A172 (cell line): ENCODE measurements around the gene MVB12A. TPM values are rescaled to one million over a fixed set of nuclear protein-coding genes. Genes with fewer than 3 reads are reported as not detected.

Experiments
- DNase-seq: peaks from one replicate; pipeline ENCODE4 v3.0.0-alpha.2; 2015; ENCODE audit warnings: low spot score
- total RNA-seq: library from RNA; depleted of rRNA; stranded (reverse); fragments of >200 nt; shearing (Covaris generic); gene quantifications from 2 replicates; pipeline ENCODE4 v1.2.3, GENCODE V29; 2014

MVB12A gene
- total RNA-seq, 1 experiment from 2014 or later, result 141 TPM

DNA sequence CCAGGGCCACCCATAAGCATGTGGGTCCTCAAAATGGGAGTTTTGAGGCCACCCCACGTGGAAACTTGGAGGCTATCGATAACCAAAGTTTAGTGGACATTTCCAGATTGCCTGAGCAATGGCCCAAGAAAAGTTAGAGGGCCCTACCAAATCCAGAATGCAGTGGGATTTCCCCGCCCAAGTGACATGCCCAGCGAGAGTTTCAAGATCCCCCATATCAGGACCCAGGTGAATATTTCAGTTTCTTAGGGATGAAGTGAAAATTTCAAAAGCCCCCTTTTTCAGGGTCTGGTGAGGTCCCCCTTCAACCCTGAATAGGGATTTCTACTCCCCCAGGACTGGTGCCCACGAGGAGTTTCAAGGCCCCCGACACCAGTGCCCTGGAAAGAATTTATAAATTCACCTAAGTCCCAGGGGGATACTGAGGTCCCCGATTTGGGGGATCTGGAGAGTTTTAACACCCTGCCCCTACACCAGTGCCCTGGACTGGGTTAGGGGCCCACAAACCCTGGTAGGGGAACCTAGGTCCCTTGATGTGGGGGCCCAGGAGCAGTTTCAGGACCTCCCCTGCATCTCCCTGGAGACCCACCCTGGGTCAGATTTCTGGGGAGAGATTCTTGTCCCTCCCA lies 15.1 kb upstream of the MVB12A start:
- no peak for DNase-seq

DNA sequence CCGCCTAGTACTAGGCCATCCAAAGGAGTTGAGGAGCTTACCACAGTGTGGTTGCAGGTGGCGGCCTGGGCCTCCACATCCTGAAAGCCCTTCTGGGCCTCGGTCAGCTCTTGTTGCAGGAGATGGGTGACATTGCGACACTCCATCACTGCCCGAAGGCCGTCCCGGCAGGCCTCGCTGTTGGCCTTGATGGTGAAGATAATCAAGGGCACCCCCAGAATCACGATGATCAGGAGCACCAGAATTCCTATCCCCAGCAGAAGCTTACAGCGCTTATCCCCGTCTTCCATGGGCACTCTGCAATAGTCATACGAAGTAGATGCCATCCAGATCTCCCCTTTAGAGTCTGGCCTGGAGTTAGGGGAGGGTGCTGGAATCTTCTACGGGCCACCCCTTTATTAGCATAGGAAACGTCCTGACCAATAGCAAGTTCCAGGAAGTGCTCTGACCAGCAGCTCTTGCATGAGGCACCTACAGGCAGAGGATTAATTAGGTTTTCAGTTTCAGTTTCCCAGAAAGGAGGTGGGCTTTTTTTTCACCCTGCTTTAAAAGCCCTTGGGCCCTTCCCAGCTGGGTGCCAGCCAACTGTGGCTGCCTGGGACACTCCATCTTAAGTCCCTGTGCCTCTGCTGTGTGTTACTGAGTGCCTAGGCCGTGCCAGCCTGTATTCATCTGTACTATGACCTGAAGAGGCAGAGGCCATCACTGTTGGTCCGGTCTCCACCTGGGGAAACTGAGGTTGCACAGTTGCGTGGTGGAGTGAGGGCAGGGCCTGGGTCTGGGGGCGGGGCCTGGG lies 14.4 kb upstream of the MVB12A start, which contains the start of gene BST2:
TSS of gene BST2 (minus strand) at position 381 of the 796 bp plus-strand sequence. CDS start at position 326, 55 bp downstream.
- DNase-seq, result peak; percentile 64

DNA sequence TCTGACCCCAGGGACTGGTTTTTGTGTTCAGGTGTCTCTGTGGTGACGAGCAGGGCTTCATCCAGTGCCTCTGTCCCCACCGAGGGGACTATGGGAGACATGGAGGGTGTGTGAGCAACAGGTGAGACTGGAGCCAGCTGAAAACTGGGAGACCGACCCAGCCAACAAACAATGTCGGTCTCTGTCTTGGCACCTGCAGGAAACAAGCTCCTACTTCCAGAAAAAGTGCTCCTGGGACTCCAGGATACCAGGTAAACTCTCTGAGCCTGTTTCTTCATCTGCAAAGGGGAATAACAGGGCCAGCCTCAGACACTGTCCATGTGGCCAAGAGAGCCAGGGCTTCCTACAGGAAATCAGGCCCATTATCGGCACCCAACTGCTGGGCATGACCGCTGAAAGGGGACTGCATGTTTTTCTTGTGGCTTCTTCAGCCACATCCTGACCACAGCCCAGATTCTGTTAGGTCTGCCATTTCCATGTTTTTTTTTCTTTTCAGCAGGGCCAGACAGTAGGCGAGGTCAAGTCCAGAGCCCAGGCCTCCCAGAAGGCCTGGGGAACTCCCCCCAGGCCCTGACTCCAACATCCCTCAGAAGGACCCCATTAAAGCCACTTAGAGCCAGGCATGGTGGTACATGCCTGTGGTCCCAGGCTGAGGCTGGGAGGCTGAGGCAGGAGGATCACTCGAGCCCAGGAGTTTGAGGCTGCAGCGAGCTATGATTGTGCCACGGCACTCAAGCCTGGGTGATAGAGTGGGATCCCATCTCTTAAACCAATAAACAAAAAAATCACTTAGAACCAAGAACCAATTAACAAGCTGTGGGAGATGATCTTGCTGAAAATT lies 13.6 kb upstream of the MVB12A start:
- DNase-seq, result peak; percentile 90

DNA sequence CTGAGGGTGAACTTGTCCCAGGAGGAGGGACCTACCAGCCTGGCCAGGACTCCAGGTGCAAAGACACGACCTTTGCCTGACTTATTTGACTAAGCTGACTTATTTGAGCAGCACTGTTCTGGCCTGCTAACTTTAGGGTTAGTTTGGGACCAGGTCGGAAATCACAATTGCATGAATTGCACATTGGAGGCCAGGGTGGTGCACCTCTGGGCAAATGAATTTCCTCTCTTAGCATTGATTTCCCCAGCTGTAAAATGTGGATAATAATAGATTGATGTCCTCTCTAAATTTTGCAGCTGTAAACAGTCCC lies 13.0 kb upstream of the MVB12A start:
- DNase-seq, result no peak

DNA sequence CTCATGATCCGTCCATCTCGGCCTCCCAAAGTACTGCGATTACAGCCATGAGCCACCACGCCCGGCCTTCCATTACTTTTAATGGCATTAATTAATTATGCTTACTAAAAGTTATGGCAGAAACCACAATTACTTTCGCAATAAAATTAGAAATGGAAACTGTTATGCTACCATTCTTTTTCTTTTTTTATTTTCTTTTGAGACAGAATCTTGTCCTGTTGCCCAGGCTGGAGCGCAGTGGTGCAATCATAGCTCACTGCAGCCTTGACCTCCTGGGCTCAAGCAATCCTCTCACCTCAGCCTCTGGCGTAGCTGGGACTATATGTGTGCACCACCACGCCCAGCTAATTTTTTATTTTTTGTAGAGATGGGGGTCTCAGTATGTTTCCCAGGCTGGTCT lies 9.9 kb upstream of the MVB12A start:
- DNase-seq, result no peak

DNA sequence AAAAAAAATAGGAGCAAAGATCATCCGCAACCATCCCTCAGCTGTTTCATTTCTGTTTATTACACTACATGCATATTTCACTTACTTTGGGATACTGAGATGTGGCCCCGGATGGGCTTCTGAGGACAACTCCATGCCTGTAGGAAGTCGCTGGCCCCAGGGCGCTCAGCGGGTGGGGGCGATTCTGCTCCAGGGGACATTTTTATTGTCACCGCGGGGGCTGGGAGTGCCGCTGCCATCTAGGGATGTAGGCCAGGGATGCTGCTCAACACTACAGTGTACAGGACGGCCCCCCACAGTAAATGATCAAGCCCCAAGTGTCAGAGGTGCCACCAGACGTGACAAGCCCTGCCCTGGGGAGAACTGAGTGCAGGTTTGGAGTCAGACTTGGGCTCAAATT lies 8.0 kb upstream of the MVB12A start:
- DNase-seq, result no peak

DNA sequence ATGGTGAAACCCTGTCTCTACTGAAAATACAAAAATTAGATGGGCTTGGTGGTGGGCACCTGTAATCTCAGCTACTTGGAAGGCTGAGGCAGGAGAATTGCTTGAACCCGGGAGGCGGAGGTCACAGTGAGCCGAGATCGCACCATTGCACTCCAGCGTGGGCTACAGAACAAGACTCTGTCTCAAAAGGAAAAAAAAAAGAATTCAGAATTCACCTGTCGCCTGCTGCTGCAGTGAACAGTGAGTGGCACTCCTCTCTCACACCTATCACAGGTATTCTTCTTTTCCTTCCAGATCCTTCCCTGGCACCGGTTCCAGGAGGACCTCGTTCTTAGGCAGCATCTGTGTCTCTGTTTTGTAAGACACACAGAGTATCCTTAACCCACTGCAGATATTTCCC lies 5.8 kb upstream of the MVB12A start:
- no peak for DNase-seq

DNA sequence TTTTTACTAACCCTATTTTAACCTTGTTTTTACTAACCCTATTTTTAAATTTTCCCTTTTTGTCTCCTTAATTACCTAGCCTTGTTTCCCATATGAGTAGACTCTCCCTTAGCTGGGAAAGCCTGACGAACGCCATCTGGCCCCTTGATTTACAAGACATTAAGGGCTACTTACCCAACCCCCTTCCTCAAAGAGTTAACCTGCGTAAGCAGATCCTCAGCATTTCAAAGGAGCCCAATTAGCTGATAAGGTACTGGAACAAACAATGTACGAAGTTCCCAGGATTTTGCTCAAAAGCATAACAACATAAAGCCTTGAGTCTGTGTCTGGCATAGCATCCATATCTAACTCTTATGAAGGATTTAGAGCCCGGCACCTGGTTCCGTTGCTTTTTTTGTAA lies 4.7 kb upstream of the MVB12A start:
- DNase-seq, result no peak

DNA sequence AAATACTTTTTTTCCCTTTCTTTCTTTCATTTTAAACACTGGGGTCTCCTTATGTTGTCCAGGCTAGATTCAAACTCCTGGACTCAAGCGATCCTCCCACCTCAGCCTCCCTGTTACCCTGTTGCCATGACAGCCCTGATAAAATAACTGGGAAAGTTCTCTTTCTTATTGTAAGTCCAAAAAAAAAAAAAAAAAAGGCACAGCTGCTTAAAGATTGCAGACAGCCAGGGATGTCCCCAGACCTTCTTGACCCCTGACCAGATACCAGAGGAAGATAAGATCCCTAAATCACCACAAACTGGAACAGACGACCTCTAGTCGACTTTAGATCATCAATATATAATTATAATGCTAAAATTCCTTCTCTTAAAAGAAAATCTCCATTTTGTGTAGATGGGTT lies 1.1 kb upstream of the MVB12A start:
- no peak for DNase-seq

DNA sequence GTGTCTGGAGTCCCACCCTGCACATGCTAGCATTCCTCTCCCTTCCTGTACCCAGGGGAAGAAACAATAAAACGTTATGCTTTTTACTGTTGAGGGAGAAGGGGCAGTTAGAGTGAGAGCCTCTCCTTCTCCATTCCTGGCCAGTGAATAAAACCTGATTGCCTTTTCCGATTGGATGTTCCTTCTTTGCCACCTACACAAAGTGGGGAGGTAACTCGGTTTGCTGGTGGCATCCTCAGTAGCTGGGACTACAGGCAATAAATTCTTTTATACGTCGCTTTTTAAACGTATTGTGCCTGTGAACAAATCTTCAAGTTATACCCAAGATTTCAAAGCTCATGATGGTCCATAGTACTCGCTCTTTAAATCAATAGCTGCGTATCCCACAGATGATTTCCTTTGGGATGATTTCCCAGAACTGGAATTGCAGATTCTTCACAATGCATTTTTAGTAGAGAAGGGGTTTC lies 660 bp upstream of the MVB12A start:
- DNase-seq, result no peak

DNA sequence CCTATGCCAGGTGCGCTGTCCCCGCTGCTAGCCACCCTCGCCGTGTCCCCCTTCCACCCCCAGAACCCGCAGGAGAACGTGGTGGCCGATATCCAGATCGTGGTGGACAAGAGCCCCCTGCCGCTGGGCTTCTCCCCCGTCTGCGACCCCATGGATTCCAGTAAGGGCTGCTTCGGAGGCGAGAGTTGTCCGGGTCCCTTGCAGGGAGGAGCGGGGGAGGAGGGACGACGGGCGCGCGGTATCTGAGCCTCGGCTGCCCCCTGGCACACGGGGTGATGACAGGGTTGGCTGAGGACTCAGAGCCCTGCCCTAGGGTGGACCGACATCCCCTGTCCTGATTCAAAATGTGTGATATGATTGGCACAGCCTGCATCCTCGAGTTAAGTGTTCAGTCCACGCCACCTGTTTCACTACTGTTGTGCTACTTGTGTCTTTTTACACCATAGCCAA lies 653 bp downstream of the MVB12A start:
- DNase-seq, result no peak

DNA sequence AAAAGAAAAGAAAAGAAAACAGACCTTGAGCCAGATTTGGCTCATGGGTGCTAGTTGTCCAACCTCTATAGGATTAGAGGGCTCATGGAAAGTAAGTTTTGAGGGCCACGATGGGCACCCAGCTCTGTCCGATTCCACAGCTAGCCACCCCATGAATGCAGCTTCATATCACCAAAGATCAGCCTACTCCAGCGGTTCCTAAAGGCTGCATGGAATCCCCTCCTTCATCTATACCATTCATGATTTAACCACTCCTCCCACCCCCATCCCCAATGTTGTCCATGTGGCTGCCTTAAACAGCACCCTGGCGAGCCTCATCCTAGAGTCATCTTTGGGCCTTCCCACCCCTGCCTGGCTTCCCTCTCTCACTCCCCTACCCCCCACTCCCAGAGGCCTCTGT lies 2.1 kb downstream of the MVB12A start:
- DNase-seq, result no peak

DNA sequence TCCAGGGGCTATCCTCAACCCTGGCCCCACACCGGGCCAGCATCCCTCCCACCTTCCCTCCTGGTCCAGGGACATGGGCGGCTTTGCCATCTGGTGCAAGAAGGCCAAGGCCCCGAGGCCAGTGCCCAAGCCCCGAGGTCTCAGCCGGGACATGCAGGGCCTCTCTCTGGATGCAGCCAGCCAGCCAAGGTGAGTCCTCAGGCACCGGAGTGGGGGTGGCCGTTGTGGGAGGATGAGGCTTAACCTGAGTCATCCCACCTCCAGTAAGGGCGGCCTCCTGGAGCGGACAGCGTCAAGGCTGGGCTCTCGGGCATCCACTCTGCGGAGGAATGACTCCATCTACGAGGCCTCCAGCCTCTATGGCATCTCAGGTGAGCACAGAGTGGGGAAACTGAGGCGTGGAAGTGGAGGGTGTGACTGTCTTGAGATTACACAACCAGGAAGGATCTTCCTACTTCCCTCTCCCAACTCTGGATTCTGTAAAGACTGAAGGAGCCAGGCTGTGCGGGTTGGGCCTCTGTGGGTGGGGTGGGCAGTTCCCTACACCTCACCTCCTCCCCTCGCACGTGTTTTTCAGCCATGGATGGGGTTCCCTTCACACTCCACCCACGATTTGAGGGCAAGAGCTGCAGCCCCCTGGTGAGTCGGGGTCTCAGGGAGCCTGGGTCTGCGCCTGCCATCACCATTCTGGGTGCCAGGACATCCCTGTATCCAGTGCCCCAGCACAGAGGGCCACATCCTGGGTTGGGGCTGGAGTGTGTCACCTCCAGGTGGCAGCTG lies 3.8 kb downstream of the MVB12A start:
- DNase-seq, result no peak

DNA sequence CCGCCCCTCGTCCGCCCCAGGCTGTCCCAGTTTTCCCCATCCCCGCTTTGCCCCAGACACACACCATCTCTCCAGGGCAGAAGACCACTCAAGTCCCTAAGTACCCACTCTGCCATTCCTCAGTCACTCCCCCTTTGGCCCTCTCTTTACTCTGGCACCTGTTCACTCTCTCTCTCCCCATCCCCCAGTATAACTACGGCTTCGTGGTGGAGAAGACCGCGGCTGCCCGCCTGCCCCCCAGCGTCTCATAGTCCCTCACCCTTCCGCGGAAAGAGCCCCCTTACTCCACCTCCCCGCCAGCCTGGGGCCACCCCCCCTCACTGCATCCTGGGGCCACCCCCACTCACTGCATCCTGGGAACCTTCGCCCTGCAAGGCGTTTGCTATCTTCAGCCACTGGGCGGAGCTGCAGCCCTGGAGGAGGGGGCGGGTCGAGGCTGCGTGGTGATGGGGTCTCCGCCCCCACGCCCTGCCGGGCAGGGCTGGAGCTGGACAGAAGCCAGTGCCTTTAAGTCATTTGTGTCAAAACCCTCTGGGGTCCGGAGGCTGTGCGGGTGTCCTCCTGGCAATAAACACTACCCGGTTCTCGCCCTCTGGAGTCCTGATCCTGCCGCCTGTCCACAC lies 5.0 kb downstream of the MVB12A start:
- DNase-seq, result no peak

DNA sequence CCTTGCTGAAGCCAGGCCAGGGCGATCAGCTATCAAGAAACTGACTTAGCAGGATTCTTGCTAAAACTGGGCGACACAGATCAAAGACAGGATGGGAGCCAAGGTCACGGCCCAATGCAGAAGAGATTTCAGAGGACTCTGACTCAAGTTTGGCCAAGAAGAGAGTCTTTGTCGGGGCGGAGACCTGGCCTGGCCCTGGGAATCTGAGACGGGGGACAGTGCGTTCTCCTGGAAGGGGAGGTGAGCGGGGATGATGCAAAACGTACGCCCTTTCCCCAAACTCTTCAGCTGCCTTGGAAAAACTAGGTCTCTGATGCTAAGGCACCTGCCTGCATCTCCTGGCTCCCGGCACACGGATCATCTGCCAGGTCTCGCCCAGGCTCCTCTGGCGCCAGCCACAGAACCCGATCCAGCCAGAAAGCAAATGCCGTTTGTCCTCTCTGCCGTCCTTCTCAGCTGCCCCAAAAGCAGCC lies 9.8 kb downstream of the MVB12A start:
- no peak for DNase-seq

DNA sequence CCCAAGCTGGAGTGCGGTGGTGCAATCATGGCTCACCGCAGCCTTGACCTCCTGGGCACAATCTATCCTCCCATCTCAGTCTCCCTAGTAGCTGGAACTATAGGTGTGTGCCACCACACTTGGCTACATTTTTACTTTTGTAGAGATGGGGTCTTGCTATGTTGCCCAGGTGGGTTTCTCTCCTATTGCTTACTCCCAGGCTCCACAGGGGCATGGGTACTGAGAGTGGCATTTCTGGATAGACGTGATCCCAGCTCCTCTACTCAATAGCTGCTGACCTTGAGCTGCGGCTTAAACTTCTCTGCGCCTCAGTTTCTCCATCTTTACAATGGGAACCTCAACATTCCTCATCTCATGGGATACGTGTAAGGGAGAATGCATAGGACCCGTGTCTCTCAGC lies 11.6 kb downstream of the MVB12A start:
- DNase-seq, result no peak

DNA sequence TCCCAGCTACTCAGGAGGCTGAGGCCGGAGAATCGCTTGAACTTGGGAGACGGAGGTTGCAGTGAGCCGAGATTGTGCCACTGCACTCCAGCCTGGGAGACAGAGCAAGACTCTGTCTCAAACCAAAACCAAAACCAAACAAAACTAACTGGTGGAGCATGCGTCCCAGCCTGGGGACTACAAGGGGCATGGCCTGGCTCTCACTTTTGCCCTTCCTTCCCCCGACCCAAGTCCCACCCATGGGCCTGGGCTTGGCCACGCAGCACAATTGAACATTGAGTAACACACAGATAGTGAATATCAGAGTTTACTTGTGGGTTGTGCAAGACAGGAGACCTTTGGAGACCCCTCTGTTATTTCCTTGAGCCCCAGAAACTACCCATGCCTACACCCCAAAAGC lies 15.4 kb downstream of the MVB12A start:
- DNase-seq, result no peak

DNA sequence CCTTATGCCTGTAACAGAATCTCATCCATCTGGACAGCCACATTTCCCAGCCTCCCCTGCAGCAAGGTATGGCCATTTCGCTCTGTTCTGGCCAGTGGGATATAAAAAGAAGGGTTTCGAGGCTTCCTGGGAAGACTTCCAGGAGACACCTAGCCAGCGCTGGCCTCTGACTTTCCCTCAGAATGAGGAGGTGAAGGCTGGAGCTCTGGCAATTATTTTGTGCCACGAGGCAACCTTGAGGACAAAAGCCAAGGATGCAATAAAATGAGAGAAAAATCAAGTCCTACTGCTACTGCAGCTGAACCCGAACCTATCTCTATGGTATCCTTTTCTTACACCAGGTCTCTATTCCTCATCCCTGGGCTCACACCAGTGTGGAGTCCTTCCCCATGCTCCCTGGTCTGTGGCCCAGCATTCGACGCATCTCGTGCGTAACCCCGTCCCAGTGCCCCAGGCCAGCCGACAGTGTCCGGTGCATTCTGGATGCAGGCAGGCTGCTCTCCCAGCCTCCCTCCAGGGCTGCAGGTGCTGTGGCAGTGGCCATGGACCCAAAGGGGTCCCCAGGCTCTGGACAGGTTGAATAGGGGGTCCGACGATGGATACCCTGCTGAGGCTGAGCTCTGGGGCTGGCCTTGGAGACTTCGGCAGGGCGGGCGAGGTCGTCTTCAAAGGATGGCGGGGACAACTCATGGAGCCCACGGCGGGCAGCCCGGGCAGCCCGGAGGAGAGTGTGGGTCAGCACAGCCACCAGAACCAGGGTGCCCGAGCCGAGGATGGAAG lies 16.4 kb downstream of the MVB12A start:
- no peak for DNase-seq

DNA sequence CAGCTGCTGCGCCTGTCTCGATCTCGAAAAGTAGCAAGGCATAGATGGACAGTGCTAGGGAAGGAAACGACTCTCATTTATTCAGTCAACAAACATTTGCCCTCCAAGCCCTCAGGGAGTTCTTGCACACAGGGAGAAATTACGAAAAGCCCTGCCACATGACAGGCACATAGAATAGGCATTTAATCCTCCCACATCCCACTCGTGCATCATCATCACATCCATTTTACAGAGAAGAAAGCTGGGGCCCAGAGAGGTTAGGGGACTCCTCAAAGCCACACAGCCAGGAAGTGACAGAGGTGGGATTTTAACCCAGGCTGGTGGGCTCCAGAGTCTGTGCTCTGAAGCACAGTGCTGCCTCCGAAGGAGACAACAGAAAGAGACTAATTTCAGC lies 17.0 kb downstream of the MVB12A start:
- no peak for DNase-seq

DNA sequence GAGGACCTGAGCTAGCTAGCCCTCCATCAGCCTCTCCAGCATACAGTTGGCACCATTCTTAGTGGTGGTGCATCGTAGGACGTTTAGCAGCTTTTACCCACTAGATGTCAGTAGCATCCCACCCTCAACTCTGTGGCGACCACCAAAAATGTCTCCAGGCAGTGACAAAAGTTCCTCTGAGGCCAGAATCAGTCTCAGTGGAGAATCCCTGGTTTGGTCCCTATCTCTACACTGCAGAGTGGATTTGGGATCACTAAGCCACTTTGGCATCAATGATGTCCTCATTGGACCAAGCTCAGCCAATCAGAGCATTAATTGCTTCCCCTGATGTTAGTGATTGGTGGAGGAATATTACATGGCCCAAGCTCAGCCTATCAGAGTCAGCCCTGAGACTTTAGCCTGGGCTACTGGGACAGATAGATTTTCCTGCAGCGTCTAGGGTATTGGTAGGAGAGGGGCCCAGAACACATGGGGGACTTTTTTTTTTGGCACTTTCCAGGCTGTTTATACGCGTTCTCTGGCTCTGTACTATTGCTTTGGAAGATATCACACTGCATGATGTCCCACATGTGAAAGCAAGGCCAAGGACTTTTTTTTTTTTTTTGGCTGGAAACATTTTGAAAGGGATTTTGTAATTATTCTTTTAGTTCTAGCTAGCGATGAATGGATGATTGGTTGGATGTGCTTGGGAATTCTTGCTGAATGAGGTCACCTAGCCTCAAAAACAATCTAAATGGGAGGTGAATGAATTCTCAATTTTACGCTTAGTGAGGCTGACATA lies 21.6 kb downstream of the MVB12A start:
- DNase-seq, result peak; percentile 41
